ENCODE measurements around the gene IARS2.

DNA sequence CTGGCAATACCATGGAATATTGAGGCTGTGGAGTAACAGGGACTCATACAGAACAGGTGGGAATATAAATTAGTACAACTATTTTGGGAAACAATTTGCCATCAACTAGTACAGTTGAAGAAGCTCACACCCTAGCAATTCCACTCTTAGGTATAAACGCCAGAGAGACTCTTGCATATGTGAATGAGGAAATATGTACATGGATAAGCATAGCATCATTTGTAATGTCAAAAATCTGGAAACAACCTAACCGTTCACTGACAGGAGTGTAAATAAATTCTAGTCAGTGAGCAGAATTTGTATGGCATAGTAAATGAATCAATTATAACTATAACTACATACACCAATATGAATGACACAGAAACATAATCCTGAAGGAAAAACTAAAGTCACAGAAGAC is 94.6 kb downstream of the IARS2 start:
- TF ChIP-seq CTCF (IDR thresholded peaks at IDR 0.05), result no peak
- no peak for TF ChIP-seq POLR2A (IDR thresholded peaks at IDR 0.05)
